T1000 (cell line): ENCODE results near the gene SLC25A26.

Experiments
- DNase-seq: peaks from one replicate; lab custom pipeline; 2025; ENCODE audit warnings: mixed read lengths; lab: John Stamatoyannopoulos, UW

Gene SLC25A26

GRCh38 chr3:66322436-66322835 lies 101.6 kb downstream of the SLC25A26 start:
- no peak for DNase-seq

GRCh38 chr3:66326340-66326739 lies 105.5 kb downstream of the SLC25A26 start:
- no peak for DNase-seq

DNA sequence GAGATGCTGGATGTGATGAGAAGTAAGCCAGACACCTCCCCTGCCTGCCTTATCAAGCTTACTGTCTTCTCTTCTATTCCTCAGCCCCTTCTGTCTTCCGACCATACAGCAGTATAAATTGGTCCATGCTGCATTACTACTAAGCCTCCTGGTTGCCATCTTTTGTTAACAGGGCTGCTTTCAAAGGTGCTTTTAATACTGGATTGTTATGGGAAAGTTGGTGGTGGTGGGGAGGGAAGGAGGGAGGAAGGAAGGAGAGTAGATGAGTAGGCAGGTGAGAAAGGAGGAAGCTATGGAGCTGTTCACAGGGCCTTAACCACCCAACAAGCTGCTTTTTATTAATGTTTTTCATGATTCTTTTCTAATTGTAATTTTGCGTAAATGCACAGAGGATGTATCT lies 114.9 kb downstream of the SLC25A26 start:
- no peak for DNase-seq

DNA sequence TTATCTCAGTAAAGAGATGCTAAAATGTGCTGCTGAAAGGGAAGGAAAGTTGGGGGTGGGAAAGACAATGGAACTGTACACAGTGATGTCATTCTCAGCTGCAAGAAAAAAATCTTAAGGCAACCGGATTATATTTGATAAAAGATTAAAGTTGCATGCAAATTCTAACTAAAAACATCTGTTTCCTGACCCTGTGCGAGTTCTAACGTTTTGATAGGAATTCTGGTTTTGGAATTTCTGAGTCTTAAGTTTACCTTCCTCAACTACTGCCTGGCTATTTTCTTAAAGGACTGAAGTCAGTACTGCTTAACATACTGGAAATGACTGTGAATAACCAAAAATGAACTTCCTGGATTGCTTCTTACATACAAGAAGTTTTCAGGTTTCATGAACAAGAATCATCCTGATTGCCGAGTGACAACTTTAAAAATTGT lies 115.5 kb downstream of the SLC25A26 start:
- DNase-seq, result no peak

GRCh38 chr3:66338927-66339326 lies 118.1 kb downstream of the SLC25A26 start:
- no peak for DNase-seq

DNA sequence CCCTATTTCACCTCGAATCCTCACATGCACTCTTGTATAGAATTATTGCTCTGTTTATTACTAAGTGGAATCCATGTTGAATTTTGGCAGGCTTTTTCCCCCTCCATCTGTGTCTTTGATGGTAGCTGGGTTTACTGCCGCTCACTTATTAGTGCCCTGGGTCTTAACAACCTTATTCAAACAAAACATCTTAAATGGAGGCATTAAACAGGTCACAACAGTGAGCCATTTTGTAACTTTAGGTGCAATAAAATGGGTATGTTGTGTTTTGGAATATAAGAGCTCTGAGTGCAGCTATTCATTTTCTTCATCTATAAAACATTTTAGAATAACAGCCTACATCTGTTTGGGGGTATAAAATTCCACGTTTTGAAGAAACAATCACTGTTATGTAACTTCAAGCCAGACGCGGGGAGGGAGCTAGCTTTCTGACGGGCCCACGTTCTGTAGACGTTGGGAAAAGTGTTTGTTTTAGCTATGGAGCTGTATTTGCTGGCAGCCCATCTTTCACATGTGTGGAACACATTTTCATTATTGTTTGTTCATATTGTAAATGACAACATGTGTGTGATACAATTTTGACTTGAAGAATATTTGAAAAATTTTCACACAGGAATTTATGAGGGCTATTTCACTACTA lies 122.0 kb downstream of the SLC25A26 start:
- no peak for DNase-seq

GRCh38 chr3:66344391-66344811 lies 123.6 kb downstream of the SLC25A26 start:
- no peak for DNase-seq

GRCh38 chr3:66344848-66345578 lies 124.2 kb downstream of the SLC25A26 start:
- DNase-seq, result no peak

GRCh38 chr3:66348704-66349103 lies 127.9 kb downstream of the SLC25A26 start:
- no peak for DNase-seq

DNA sequence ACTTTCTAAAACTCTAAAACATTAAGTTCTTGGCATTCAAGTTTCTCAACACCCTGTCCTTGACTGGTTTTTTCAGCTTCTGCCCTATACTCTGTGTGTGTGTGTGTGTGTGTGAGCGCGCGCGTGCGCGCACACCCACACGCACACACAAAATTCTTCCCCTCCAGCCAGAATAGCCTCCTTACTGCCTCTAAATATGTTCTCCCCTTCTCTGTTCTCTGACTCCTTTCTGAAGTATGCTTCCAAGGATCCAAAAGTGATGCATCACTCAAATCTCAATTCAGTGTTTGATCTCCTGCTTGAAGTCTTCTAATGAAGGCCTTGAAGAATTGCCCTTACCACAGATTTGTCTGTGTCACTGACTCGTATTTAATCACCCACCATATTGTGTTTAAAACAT lies 129.8 kb downstream of the SLC25A26 start:
- no peak for DNase-seq

DNA sequence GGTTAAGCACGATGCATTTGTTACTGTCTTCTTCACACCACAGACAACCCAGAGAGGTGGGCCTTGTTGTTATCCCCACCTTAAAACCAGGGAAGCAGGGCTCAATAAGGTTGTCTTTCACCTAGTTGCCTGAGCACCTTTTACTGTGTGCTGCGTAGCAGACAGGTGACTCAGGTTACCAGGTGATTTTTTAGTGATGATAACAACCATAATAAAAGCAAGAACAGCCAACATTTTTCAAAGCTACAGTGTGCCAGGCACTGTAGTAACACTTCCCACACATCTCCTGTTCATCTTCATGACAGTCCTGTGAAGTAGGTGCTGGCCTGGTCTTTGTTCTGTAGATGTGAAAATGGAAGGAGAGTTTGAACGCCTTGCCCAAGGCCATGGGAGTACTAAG lies 132.2 kb downstream of the SLC25A26 start:
- no peak for DNase-seq

- DNase-seq, result no peak
Measured at GRCh38 chr3:66353530-66353929, 132.7 kb downstream of the SLC25A26 start.

DNA sequence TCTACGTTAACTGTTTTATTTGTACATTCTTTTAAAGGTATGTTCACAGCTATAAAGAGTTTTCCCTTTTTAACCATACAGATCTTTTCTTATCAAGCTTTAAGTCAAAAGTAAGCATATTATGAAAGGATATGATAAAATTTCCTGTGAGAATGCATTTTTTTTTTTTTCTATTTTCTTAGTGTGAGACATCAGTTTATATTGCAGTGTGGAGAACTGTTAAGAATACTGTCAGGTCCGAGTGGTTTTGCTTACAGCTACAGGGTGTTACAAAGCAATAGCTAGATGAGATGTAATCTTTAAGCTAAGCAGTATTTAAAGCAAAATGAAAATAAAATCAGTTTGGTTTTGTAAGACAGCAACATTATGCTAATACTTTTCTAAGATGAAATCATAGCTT lies 133.2 kb downstream of the SLC25A26 start:
- no peak for DNase-seq

GRCh38 chr3:66355394-66355793 lies 134.6 kb downstream of the SLC25A26 start:
- DNase-seq, result no peak

GRCh38 chr3:66355997-66356396 lies 135.2 kb downstream of the SLC25A26 start:
- no peak for DNase-seq

DNA sequence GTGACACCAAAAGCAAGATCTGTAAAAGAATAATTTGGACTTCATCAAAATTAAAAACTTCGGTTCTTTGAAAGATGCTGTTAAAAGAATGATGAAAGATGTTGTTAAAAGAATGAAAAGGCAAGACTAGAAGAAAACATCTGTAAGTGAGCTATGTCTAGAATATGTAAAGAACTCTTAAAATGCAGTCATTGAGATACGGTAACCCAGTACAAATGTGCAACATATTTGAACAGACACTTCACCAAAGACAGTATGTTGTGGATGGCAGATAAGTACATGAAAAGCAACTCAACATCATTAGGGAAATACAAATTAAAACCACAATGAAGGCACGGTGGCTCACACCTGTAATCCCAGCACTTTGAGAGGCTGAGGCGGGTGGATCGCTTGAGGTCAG lies 140.6 kb downstream of the SLC25A26 start:
- DNase-seq, result no peak

DNA sequence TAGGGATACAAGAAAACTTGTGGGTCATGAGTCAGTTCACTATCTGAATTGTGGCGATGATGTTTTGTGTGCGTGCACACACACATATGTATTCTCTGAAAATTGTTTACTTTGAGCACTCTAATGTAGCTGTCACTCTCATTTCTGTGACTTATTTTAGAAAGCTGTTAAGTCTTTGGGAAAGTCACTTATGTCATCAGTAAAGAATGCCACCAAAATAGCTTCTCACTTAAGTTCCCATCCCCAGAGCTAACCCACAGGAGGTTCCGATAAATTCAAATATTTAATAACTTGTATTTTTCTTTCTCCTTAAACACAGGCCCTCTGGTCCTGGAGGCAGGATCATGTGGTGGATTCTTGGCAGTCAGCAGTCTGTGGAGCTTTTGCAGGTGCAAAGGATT lies 141.7 kb downstream of the SLC25A26 start:
- no peak for DNase-seq

GRCh38 chr3:66363148-66363547 lies 142.3 kb downstream of the SLC25A26 start:
- DNase-seq, result no peak

- DNase-seq, result no peak
Measured at GRCh38 chr3:66365080-66365479, 144.3 kb downstream of the SLC25A26 start.

DNA sequence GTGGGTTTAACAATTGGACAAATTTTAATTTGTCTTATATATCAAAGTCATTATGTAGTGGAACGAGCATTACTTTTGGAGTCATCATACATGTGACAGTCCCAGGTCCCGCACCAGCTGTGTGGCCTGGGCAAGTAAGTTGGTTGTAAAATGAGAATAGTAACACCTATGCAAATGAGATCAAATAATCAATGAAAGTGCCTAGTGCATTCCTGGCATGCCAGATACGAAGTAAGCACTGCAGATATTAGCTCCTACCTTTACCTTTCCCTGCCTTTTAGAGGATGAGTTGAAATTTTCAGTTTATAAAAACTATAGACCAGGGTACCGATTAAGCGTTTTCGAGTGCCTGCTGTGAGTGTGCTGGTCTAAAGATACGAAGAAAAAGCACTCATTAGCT lies 145.9 kb downstream of the SLC25A26 start:
- no peak for DNase-seq

DNA sequence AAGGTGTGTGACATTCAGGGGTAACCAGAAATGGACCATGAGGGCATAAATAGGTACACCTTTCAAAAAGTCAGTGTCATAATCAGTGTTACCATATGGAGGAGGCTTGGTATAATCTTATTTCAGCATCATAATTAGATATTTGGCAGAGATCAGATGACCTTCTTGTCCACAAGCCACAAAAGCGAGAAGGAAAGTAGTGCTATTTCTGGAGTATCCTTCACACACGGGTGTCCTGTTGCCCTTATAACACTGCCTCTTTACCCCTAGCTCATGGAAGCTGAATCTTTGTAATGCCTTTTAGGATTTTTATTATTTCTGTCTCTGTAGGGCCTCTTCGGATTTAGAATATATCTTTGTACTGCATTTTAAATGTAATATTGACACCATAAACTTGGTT lies 147.2 kb downstream of the SLC25A26 start:
- DNase-seq, result no peak

GRCh38 chr3:66370179-66370578 lies 149.4 kb downstream of the SLC25A26 start:
- no peak for DNase-seq

- DNase-seq, result no peak
Measured at GRCh38 chr3:66371432-66371831, 150.6 kb downstream of the SLC25A26 start.
